IPS-18c (cell line): Measurements from ENCODE around the gene MMS19.

Source experiments
- H3K4me3 ChIP-seq: 2 replicates; pipeline ENCODE4 v1.7.0; 2013; ENCODE audit warnings: low read depth, mild to moderate bottlenecking, low read length, moderate library complexity; ENCODE audit not compliant: insufficient read depth
- H3K9me3 ChIP-seq: one replicate; pipeline ENCODE4 v1.6.1; 2013; ENCODE audit warnings: mild to moderate bottlenecking, low read length, moderate library complexity; ENCODE audit not compliant: control insufficient read depth, insufficient read depth

The MMS19 gene

GRCh38 chr10:97514344-97514743, 16.1 kb upstream of the MMS19 start:
- Histone ChIP-seq H3K9me3 (no peaks in the 10 kb centered on the region), H3K4me3 (no peak overlapping the region)

DNA sequence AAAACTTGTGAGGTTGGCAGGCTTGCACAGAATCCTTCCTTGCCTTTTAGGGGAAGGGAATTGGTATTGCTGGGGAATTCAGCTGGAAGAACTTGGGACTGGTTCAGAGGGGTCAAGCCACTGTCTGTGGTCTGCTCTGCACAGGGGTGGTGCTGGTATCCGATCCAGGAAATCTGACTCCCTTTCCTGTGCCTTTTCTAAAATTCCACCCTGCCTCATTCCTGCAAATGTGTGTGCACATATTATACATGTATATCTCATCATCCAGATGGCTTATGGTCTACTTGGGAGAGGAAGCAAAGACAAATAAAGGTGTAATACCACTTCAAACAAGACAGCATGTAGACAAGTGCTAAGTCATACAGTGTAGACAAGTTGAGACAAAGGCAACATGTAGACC, 14.8 kb upstream of the MMS19 start:
- H3K4me3 ChIP-seq: no peak overlapping the region
- no peaks in the 10 kb centered on the region for H3K9me3 ChIP-seq

GRCh38 chr10:97511711-97512440, 13.7 kb upstream of the MMS19 start:
- H3K9me3 ChIP-seq: no peaks in the 10 kb centered on the region
- no peak overlapping the region for H3K4me3 ChIP-seq

- H3K4me3 ChIP-seq: no peak overlapping the region
- H3K9me3 ChIP-seq: no peaks in the 10 kb centered on the region
These were observed 12.5 kb upstream of the MMS19 start for GRCh38 chr10:97510686-97511085.

GRCh38 chr10:97509120-97509680, 11.0 kb upstream of the MMS19 start:
- H3K9me3 ChIP-seq: no peaks in the 10 kb centered on the region

GRCh38 chr10:97508342-97508741, 10.1 kb upstream of the MMS19 start:
- Histone ChIP-seq H3K9me3 (no peaks in the 10 kb centered on the region), H3K4me3 (no peak overlapping the region; the same call in 1 of the 2 replicates)

More at GRCh38 chr10:97509120-97509680, 11.0 kb upstream of the MMS19 start:
- H3K4me3 ChIP-seq: no peak overlapping the region

- no peak overlapping the region for H3K4me3 ChIP-seq
- H3K9me3 ChIP-seq: no peaks in the 10 kb centered on the region
These were observed 8.2 kb upstream of the MMS19 start for GRCh38 chr10:97506199-97506991.

GRCh38 chr10:97505152-97505551, 6.9 kb upstream of the MMS19 start:
- Histone ChIP-seq H3K4me3 (no peak overlapping the region), H3K9me3 (no peaks in the 10 kb centered on the region)

GRCh38 chr10:97503406-97503805, 5.2 kb upstream of the MMS19 start:
- Histone ChIP-seq H3K4me3 (no peak overlapping the region), H3K9me3 (no peaks in the 10 kb centered on the region)

GRCh38 chr10:97502916-97503315, 4.7 kb upstream of the MMS19 start:
- no peaks in the 10 kb centered on the region for H3K9me3 ChIP-seq
- no peak overlapping the region for H3K4me3 ChIP-seq

DNA sequence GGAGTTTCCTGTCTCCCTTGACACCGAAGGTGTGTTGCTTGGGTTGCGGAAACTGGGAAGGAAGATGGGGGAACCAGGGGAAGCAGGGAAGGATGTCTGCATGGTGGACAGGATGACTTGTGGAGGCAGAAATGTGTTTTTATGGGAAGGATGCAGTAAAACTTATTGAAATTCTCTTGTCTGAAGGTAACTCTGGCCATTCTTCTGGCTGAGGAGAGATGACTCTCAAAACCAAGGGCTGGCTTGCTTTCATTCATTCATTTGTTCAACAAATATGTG, 2.0 kb upstream of the MMS19 start:
- Histone ChIP-seq H3K9me3 (no peaks in the 10 kb centered on the region), H3K4me3 (peak overlapping the region; percentile 98; the same call in 1 of the 2 replicates)

GRCh38 chr10:97499561-97500296, 1.5 kb upstream of the MMS19 start:
- Histone ChIP-seq H3K9me3 (no peaks in the 10 kb centered on the region), H3K4me3 (peak overlapping the region; percentile 98)

GRCh38 chr10:97498841-97499560, 779 bp upstream of the MMS19 start, which contains the start of gene UBTD1:
Gene UBTD1, plus strand, starts transcription at chr10:97498924. Its CDS starts 280 bp downstream, at chr10:97499204.
- H3K4me3 ChIP-seq: peak within 1 kb of the TSS; percentile 98
- no peaks in the 10 kb centered on the region for H3K9me3 ChIP-seq

- H3K4me3 ChIP-seq: peak overlapping the region; percentile 98
- no peaks in the 10 kb centered on the region for H3K9me3 ChIP-seq
These were observed 598 bp downstream of the MMS19 start for GRCh38 chr10:97497572-97498075.

DNA sequence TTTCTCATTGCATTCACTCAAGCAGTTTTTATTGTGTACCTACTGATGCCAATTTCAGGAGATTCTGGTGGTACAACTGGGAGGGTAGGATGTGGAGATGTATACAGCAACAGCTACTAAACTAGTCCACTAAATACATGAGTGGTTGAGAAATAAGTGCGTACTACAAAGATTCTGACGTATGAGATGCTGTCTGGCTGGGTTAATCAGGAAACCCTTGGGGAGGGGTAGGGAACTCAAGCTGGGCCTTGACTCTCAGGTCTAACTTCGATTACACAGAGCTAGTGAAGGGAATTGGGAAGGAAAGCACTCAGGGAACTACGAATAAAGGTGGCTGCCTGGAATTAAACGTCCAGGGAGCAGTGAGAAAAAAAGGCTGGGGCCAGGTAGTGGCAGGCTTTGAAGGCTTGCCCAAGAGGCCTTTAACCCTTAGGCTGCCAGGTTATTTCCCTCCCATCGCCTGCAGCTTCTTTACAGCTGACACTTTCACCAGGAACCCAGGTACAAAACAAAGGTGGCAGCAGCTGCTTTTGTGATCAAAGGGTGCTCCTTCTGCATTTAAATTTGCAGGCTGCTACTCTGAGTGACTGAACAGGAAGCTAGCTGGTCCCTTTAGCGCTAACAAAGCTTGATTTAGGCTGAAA, 3.2 kb downstream of the MMS19 start:
- H3K4me3 ChIP-seq: no peak overlapping the region
- no peaks in the 10 kb centered on the region for H3K9me3 ChIP-seq

GRCh38 chr10:97494151-97494550, 4.1 kb downstream of the MMS19 start:
- Histone ChIP-seq H3K4me3 (no peak overlapping the region; the same call in 1 of the 2 replicates), H3K9me3 (no peaks in the 10 kb centered on the region)
